GM18858 (cell line): ENCODE measurements around the gene DNAH8.

Experiments
- ATAC-seq: cut with Tn5 transposase; IDR thresholded peaks from one replicate; pipeline ENCODE4 v1.9.1; 2021; ENCODE audit not compliant: unreplicated experiment

Gene DNAH8

GRCh38 chr6:38959138-38959537, 244.0 kb downstream of the DNAH8 start:
- no peak for ATAC-seq

GRCh38 chr6:38968702-38969149, 253.6 kb downstream of the DNAH8 start:
- no peak for ATAC-seq

GRCh38 chr6:38973178-38974057, 258.3 kb downstream of the DNAH8 start:
- ATAC-seq, result no peak

- ATAC-seq, result no peak
These were observed 259.5 kb downstream of the DNAH8 start for GRCh38 chr6:38974389-38975151.

GRCh38 chr6:38975621-38976049, 260.5 kb downstream of the DNAH8 start:
- no peak for ATAC-seq

GRCh38 chr6:38976051-38976450, 260.9 kb downstream of the DNAH8 start:
- ATAC-seq, result no peak

- no peak for ATAC-seq
These were observed 261.8 kb downstream of the DNAH8 start for GRCh38 chr6:38976801-38977500.

- no peak for ATAC-seq
These were observed 263.1 kb downstream of the DNAH8 start for GRCh38 chr6:38978139-38978704.

GRCh38 chr6:38982470-38982869, 267.4 kb downstream of the DNAH8 start:
- no peak for ATAC-seq

- no peak for ATAC-seq
These were observed 269.6 kb downstream of the DNAH8 start for GRCh38 chr6:38984723-38985122.

GRCh38 chr6:38985839-38986238, 270.7 kb downstream of the DNAH8 start:
- no peak for ATAC-seq

- ATAC-seq, result no peak
These were observed 272.4 kb downstream of the DNAH8 start for GRCh38 chr6:38987503-38987902.

GRCh38 chr6:38988736-38989449, 273.8 kb downstream of the DNAH8 start:
- ATAC-seq, result no peak

GRCh38 chr6:38990475-38990874, 275.4 kb downstream of the DNAH8 start:
- ATAC-seq, result no peak

GRCh38 chr6:38996676-38997075, 281.6 kb downstream of the DNAH8 start:
- ATAC-seq, result no peak

- ATAC-seq, result no peak
These were observed 282.1 kb downstream of the DNAH8 start for GRCh38 chr6:38997128-38997761.

- no peak for ATAC-seq
These were observed 288.0 kb downstream of the DNAH8 start for GRCh38 chr6:39003072-39003471.

- ATAC-seq, result no peak
These were observed 288.4 kb downstream of the DNAH8 start for GRCh38 chr6:39003492-39003891.

GRCh38 chr6:39004801-39005200, 289.7 kb downstream of the DNAH8 start:
- ATAC-seq, result no peak

- no peak for ATAC-seq
These were observed 290.7 kb downstream of the DNAH8 start for GRCh38 chr6:39005774-39006173.
